ENCODE data around the gene SH3GL1.

GRCh38 chr19:4365791-4366665, 34.3 kb downstream of the SH3GL1 start:
- TF ChIP-seq, protein P1, sequence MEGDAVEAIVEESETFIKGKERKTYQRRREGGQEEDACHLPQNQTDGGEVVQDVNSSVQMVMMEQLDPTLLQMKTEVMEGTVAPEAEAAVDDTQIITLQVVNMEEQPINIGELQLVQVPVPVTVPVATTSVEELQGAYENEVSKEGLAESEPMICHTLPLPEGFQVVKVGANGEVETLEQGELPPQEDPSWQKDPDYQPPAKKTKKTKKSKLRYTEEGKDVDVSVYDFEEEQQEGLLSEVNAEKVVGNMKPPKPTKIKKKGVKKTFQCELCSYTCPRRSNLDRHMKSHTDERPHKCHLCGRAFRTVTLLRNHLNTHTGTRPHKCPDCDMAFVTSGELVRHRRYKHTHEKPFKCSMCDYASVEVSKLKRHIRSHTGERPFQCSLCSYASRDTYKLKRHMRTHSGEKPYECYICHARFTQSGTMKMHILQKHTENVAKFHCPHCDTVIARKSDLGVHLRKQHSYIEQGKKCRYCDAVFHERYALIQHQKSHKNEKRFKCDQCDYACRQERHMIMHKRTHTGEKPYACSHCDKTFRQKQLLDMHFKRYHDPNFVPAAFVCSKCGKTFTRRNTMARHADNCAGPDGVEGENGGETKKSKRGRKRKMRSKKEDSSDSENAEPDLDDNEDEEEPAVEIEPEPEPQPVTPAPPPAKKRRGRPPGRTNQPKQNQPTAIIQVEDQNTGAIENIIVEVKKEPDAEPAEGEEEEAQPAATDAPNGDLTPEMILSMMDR (IDR thresholded peaks at IDR 0.05; ENCODE audit: insufficient read depth, low read depth, low read length) = no peak
- TF ChIP-seq EZH2 (IDR thresholded peaks at IDR 0.05; ENCODE audit: insufficient read depth, low read length) = no peak
